Hepatocyte (in vitro differentiated cells): Measurements from ENCODE around the gene LRP1B.

Experiments
- CTCF ChIP-seq: fragments of 200-600 bp; sonication (generic); IDR thresholded peaks from 2 replicates; pipeline ENCODE4 v1.5.1; 2016; ENCODE audit warnings: antibody characterized with exemption, mild to moderate bottlenecking; ENCODE audit not compliant: poor library complexity
- EZH2 ChIP-seq: fragments of 200-600 bp; sonication (generic); IDR thresholded peaks from 2 replicates; pipeline ENCODE4 v1.6.1; 2016; ENCODE audit warnings: antibody characterized with exemption, mild to moderate bottlenecking, borderline replicate concordance

- TF ChIP-seq CTCF, result no peak
- no peak for TF ChIP-seq EZH2
These were observed 1144.4 kb downstream of the LRP1B start for GRCh38 chr2:140986456-140986855.
